ENCODE results near the gene RPP21.
"Not testable (repeated sequence)": the region's sequence is repeated elsewhere in the genome, so short reads cannot be mapped to it uniquely, and the experiment has no call there.

- TF ChIP-seq CTCF, POLR2A (IDR thresholded peaks at IDR 0.05): not testable (repeated sequence)
Observed at GRCh38 chr6:30369280-30369679, 24.3 kb downstream of the RPP21 start.

All from lower leg skin (tissue), 3 donors.